HG03558 (cell line): ENCODE measurements around the gene CLCN2.

Experiments used
- ATAC-seq: cut with Tn5 transposase; IDR thresholded peaks from one replicate; pipeline ENCODE4 v1.9.1; 2021; ENCODE audit warnings: moderate number of reproducible peaks; ENCODE audit not compliant: unreplicated experiment; ENCODE audit errors: extremely low read depth

CLCN2 gene

GRCh38 chr3:184361532-184361931 lies at the start of gene CLCN2, which contains the start of gene POLR2H:
Gene CLCN2 (minus strand): TSS chr3:184361605. CDS start chr3:184361479, 126 bp downstream.
Gene POLR2H (plus strand): TSS chr3:184361710. CDS start chr3:184363493, 1,783 bp downstream.
- ATAC-seq, result no peak

- no peak for ATAC-seq
Measured at GRCh38 chr3:184409946-184410500, 48.6 kb upstream of the CLCN2 start.

GRCh38 chr3:184409331-184409926 lies 48.0 kb upstream of the CLCN2 start:
- ATAC-seq, result no peak

GRCh38 chr3:184405075-184406030 lies 43.9 kb upstream of the CLCN2 start:
- no peak for ATAC-seq

- ATAC-seq, result no peak
Measured at GRCh38 chr3:184399410-184399809, 38.0 kb upstream of the CLCN2 start.

- no peak for ATAC-seq
Measured at GRCh38 chr3:184395320-184395660, 33.9 kb upstream of the CLCN2 start.

GRCh38 chr3:184391266-184391665 lies 29.9 kb upstream of the CLCN2 start:
- ATAC-seq, result no peak

- no peak for ATAC-seq
Measured at GRCh38 chr3:184389935-184390528, 28.6 kb upstream of the CLCN2 start.

- no peak for ATAC-seq
Measured at GRCh38 chr3:184389384-184389783, 28.0 kb upstream of the CLCN2 start.

GRCh38 chr3:184388936-184389230 lies 27.5 kb upstream of the CLCN2 start:
- ATAC-seq, result no peak

- no peak for ATAC-seq
Measured at GRCh38 chr3:184388164-184388935, 26.9 kb upstream of the CLCN2 start.

- ATAC-seq, result no peak
Measured at GRCh38 chr3:184387174-184387714, 25.8 kb upstream of the CLCN2 start.

GRCh38 chr3:184386047-184386806 lies 24.8 kb upstream of the CLCN2 start:
- ATAC-seq, result no peak

GRCh38 chr3:184384856-184385422 lies 23.5 kb upstream of the CLCN2 start:
- no peak for ATAC-seq

GRCh38 chr3:184384342-184384741 lies 22.9 kb upstream of the CLCN2 start:
- ATAC-seq, result no peak

- ATAC-seq, result no peak
Measured at GRCh38 chr3:184383033-184383740, 21.8 kb upstream of the CLCN2 start.

- ATAC-seq, result no peak
Measured at GRCh38 chr3:184382326-184383032, 21.1 kb upstream of the CLCN2 start.
